Testis (tissue), 3 donors: Measurements from ENCODE around the gene RAPH1. TPM values are rescaled to one million over a fixed set of nuclear protein-coding genes. Genes with fewer than 3 reads are reported as not detected.
"Not testable (repeated sequence)": the region's sequence is repeated elsewhere in the genome, so short reads cannot be mapped to it uniquely, and the experiment has no call there.

Experiments
- DNase-seq: peaks from one replicate; pipeline ENCODE4 v3.0.0-alpha.2; 2019
- H3K27ac ChIP-seq, 2 donors: fragments of 200-600 bp; sonication (generic); one replicate each; pipeline ENCODE4 v1.5.1; 2019
- H3K27me3 ChIP-seq: fragments of 200-600 bp; sonication (generic); one replicate; pipeline ENCODE4 v1.5.1; 2019
- H3K36me3 ChIP-seq: fragments of 200-600 bp; sonication (generic); one replicate; pipeline ENCODE4 v1.5.1; 2017; ENCODE audit warnings: low read depth; ENCODE audit errors: missing control alignments
- H3K4me1 ChIP-seq: fragments of 200-600 bp; sonication (generic); one replicate; pipeline ENCODE4 v1.5.1; 2019
- H3K4me3 ChIP-seq, 2 donors: fragments of 200-600 bp; sonication (generic); one replicate each; pipeline ENCODE4 v1.5.1; 2017 to 2019
- H3K9me3 ChIP-seq: fragments of 200-600 bp; sonication (generic); one replicate; pipeline ENCODE4 v1.5.1; 2017
- CTCF ChIP-seq, 3 experiments: fragments of 450-650 bp in 2 of 3; fragments of 200-600 bp in 1 of 3; sonication (generic) in 1 of 3; IDR thresholded peaks; one replicate each; pipeline ENCODE4 v1.5.1; 2016 to 2019; ENCODE audit warnings: antibody characterized with exemption in 3 of 3, mild to moderate bottlenecking in 2 of 3, moderate library complexity in 1 of 3
- POLR2A ChIP-seq: fragments of 450-650 bp; IDR thresholded peaks from one replicate; pipeline ENCODE4 v1.6.1; 2017; ENCODE audit warnings: antibody characterized with exemption, mild to moderate bottlenecking, moderate library complexity
- WGBS, 2 donors: methylation state at CpG; one replicate each; pipeline ENCODE4 v1.1.5; 2018; 5-methylcytosine and 5-hydroxymethylcytosine counted together
- intact Hi-C: fragments of 100-400 bp; cut with DNase I; formaldehyde crosslinking; loops from one replicate; pipeline ENCODE4 v1.15.1; 2023; ENCODE audit warnings: low total_unique reads
- polyA plus RNA-seq: library from polyadenylated mRNA; stranded (reverse); fragments of 350-450 nt; fragmentation: Illumina TruSeq; extraction: RNeasy Lipid Tissue Mini Kit (QIAGEN cat#74804); gene quantifications from one replicate; pipeline ENCODE4 v1.2.3, GENCODE V29; 2014; ENCODE audit warnings: low read depth, low replicate concordance; ENCODE audit not compliant: insufficient read depth
- total RNA-seq, 2 donors: library from RNA; depleted of rRNA; stranded (reverse); fragments of >200 nt; gene quantifications; one replicate each; pipeline ENCODE4 v1.2.3, GENCODE V29; 2016

Gene RAPH1
- total and polyA plus RNA-seq, 3 donors from 2014 or later, result 22.1 to 36.5 (median 31.1) TPM

GRCh38 chr2:203399031-203399430 is 136.1 kb downstream of the RAPH1 start:
- no peaks in the 10 kb centered on the region for H3K9me3 ChIP-seq
- no peak overlapping the region for H3K27ac ChIP-seq
- H3K27me3 ChIP-seq, result no peaks in the 10 kb centered on the region
- no peaks in the 10 kb centered on the region for H3K4me1 ChIP-seq
- TF ChIP-seq CTCF (IDR thresholded peaks at IDR 0.05) (no peak), POLR2A (no peak)
- 83 to 93% methylated on average over 1 of the region's 1 CpG for WGBS, 2 donors
- no peak for DNase-seq
- no peak overlapping the region for H3K4me3 ChIP-seq
- intact Hi-C loops, result no loop called here
- H3K36me3 ChIP-seq, result no peaks in the 10 kb centered on the region

DNA sequence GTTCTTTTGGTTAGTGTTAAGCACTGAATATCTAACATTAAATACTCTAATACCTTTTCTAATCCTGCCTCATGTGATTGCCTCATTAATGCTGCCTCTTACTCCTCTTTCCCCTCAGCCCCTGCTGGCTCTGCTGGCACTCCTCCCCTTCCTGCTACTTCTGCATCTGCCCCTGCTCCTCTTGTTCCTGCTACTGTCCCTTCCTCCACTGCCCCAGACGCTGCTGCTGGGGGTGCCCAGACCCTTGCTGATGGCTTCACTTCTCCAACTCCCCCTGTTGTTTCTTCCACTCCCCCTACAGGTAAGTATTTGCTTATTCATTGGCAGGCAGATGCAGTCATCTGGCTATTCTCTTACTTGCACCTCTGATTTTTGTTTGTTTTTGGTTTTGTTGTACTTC is 138.4 kb downstream of the RAPH1 start:
- DNase-seq, result no peak
- Histone ChIP-seq H3K9me3 (no peaks in the 10 kb centered on the region), H3K27me3 (no peaks in the 10 kb centered on the region), H3K27ac (no peak overlapping the region), H3K4me3 (no peak overlapping the region), H3K4me1 (no peaks in the 10 kb centered on the region), H3K36me3 (no peaks in the 10 kb centered on the region)
- TF ChIP-seq POLR2A (no peak), CTCF (IDR thresholded peaks at IDR 0.05) (peak in 1 of 3 experiments; percentile 8)
- WGBS, 2 donors, result 48 to 50% methylated on average over 1 of the region's 1 CpG
- intact Hi-C loops, result no loop called here

DNA sequence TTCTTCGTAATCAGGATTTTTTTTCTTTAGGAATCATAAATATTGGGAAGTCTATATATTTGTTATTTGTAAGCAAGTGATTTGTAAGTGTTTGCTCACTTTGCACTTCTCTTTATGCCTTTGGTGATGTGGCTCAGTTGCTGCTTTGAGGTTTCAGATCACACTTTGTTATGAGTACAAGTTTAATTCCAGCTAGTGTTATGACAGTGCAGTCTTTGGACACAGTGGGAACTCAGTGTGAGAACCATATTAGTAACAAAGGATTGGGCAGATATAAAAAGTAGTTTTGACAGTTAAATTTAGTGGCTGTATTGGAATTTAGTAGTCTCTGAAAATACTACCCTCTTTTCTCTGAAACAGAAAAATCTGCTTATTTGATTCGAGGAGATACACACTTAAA is 139.2 kb downstream of the RAPH1 start:
- H3K27ac ChIP-seq, result no peak overlapping the region
- intact Hi-C loops, result no loop called here
- no peaks in the 10 kb centered on the region for H3K27me3 ChIP-seq
- H3K4me1 ChIP-seq, result no peaks in the 10 kb centered on the region
- H3K4me3 ChIP-seq, result no peak overlapping the region
- no peaks in the 10 kb centered on the region for H3K9me3 ChIP-seq
- DNase-seq, result no peak
- H3K36me3 ChIP-seq, result no peaks in the 10 kb centered on the region
- no peak for TF ChIP-seq POLR2A
- TF ChIP-seq CTCF (IDR thresholded peaks at IDR 0.05), result no peak
- WGBS, 2 donors, result 86 to 91% methylated on average over 2 of the region's 2 CpGs

DNA sequence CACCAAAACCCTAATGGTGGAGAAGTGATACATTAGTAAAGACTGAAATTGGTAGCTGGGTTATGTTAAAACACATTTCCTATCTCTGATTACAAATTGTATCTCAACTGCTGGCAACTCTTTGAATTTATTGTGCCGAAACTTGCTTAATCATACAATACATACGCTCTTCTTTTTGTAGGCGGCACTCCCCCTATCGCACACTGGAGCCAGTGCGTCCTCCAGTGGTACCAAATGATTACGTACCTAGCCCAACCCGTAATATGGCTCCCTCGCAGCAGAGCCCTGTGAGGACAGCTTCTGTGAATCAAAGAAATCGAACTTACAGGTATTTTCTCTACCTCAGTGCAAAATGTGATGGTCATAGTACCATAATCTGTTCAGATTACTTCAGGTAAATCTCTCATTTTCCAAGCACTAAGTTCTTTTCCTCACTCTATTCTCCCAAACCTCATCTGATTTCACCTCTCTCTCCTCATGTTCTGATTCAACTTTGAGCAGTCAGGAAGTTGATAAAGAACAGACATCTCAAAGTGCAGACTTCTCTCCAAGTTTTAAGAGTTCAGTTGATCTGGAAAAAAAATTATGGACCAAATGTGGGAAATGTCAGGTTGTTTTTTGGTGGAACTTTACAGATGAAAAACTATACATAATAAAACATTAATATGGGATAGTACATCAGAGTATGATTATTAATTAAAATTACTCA is 140.4 kb downstream of the RAPH1 start:
- Histone ChIP-seq H3K27me3 (no peaks in the 10 kb centered on the region), H3K4me3 (no peak overlapping the region), H3K4me1 (no peaks in the 10 kb centered on the region), H3K9me3 (no peaks in the 10 kb centered on the region), H3K27ac (no peak overlapping the region), H3K36me3 (no peaks in the 10 kb centered on the region)
- TF ChIP-seq POLR2A (no peak), CTCF (IDR thresholded peaks at IDR 0.05) (peak in 2 of 3 experiments; percentile 16 to 25)
- WGBS, 2 donors, result 75 to 84% methylated on average over 9 of the region's 9 CpGs
- intact Hi-C loops, result no loop called here
- DNase-seq, result peak; percentile 60

DNA sequence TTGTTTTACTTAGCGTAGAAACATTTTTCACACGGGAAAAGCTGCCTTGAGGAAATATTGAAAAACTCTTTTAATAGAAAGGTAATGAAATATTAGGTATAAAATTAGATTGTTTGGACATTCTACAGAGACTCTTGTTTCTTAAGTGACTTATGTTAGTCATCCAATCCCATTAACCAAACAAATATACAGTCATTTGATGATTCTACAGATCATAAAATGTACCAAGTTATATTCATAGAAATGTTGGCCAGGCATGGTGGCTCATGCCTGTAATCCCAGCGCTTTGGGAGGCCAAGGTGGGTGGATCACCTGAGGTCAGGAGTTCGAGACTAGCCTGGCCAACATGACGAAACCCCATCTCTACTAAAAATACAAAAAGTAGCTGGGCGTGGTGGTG is 146.9 kb downstream of the RAPH1 start:
- intact Hi-C loops, H3K4me1 ChIP-seq, H3K4me3 ChIP-seq, H3K27me3 ChIP-seq, H3K9me3 ChIP-seq, DNase-seq, H3K36me3 ChIP-seq, H3K27ac ChIP-seq: not testable (repeated sequence)
- 94 to 98% methylated on average over 6 of the region's 6 CpGs for WGBS, 2 donors
